ENCODE measurements around the gene EFCAB5.
A peak's percentile ranks its signal among the peaks of the same experiment; 100 is the strongest.
"Not testable (repeated sequence)": the region's sequence is repeated elsewhere in the genome, so short reads cannot be mapped to it uniquely, and the experiment has no call there.

The EFCAB5 gene

GRCh38 chr17:30062372-30062771 is 120.9 kb downstream of the EFCAB5 start:
- in situ Hi-C loops (cut with HindIII; ENCODE audit: low pct_unique_long_range_greater_than_20kb, low sequenced_read_pairs), result no loop called here
- no peak for DNase-seq (ENCODE audit: low read depth in 1 of 2, low spot score in 1 of 2)
- no peak for TF ChIP-seq JUND (IDR thresholded peaks at IDR 0.05; ENCODE audit: low read depth)

- in situ Hi-C loops (cut with HindIII; ENCODE audit: low pct_unique_long_range_greater_than_20kb, low sequenced_read_pairs), result no loop called here
- DNase-seq (ENCODE audit: low read depth in 1 of 2, low spot score in 1 of 2), result no peak
- TF ChIP-seq JUND (IDR thresholded peaks at IDR 0.05; ENCODE audit: low read depth), result no peak
These were observed 123.3 kb downstream of the EFCAB5 start for GRCh38 chr17:30064738-30065137.

DNA sequence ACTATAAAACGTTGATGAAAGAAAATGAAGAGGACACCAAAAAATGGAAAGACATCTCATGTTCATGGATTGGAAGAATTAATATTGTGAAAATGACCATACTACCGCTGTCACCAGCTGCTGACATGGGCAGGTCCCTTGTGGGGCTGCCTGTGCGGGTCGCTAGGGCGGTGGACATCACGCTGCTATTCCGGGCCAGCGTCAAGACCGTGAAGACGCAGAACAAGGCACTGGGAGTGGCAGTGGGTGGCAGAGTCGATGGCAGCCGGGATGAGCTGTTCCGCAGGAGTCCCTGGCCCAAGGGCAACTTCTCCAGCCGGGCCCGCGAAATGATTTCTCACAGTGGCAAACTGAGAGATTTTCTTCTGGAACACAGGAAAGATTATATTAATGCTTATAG is 127.0 kb downstream of the EFCAB5 start:
- DNase-seq (ENCODE audit: low read depth in 1 of 2, low spot score in 1 of 2), result no peak
- in situ Hi-C loops (cut with HindIII; ENCODE audit: low pct_unique_long_range_greater_than_20kb, low sequenced_read_pairs), result no loop called here
- no peak for TF ChIP-seq JUND (IDR thresholded peaks at IDR 0.05; ENCODE audit: low read depth)

GRCh38 chr17:30074254-30074653 is 132.8 kb downstream of the EFCAB5 start:
- TF ChIP-seq JUND (IDR thresholded peaks at IDR 0.05; ENCODE audit: low read depth), result no peak
- in situ Hi-C loops (cut with HindIII; ENCODE audit: low pct_unique_long_range_greater_than_20kb, low sequenced_read_pairs), result no loop called here
- DNase-seq (ENCODE audit: low read depth in 1 of 2, low spot score in 1 of 2), result no peak

DNA sequence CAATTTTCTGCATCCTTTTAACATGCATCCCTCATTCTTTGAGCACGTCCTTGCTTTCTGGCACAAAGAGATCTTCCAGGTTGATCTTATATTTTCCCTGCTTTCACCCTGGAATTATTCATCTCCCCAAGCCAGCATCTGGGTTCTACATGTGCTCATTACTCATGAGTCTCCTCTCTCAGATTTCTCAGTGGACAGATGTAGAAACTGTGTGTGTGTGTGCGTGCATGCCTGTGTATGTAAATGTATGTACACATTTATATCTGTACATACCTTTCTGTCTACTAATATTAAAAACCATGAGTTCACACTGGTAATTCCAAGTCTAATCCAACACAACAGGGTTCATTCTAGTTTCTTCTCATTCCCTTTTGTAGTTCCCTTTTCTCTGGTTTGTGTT is 133.3 kb downstream of the EFCAB5 start:
- in situ Hi-C loops (cut with HindIII; ENCODE audit: low pct_unique_long_range_greater_than_20kb, low sequenced_read_pairs), result no loop called here
- no peak for TF ChIP-seq JUND (IDR thresholded peaks at IDR 0.05; ENCODE audit: low read depth)
- DNase-seq (ENCODE audit: low read depth in 1 of 2, low spot score in 1 of 2), result no peak

GRCh38 chr17:30082773-30083172 is 141.3 kb downstream of the EFCAB5 start:
- no peak for TF ChIP-seq JUND (IDR thresholded peaks at IDR 0.05; ENCODE audit: low read depth)
- in situ Hi-C loops (cut with HindIII; ENCODE audit: low pct_unique_long_range_greater_than_20kb, low sequenced_read_pairs), result no loop called here
- no peak for DNase-seq (ENCODE audit: low read depth in 1 of 2, low spot score in 1 of 2)

DNA sequence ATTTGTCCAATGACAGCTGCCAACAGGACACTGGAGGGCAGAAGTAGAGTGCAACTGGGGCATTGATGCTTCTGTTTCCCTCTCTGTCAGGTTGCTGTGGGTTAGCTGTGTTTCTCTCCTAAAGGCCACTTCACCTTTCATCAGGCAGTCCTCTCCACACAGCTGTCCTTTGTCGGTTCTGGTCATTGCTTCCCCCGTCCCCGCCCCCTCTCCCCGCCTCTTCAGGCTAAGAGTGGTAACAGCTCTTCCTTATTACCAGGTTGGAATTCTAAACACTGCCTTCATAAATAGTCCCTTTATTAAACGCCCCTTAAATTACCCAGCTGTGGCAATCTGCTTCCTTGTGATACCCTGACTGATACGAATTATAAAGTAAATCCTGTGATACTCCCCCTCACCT is 143.4 kb downstream of the EFCAB5 start:
- in situ Hi-C loops (cut with HindIII; ENCODE audit: low pct_unique_long_range_greater_than_20kb, low sequenced_read_pairs), result no loop called here
- no peak for DNase-seq (ENCODE audit: low read depth in 1 of 2, low spot score in 1 of 2)
- TF ChIP-seq JUND (IDR thresholded peaks at IDR 0.05; ENCODE audit: low read depth), result no peak

GRCh38 chr17:30086896-30087295 is 145.5 kb downstream of the EFCAB5 start:
- in situ Hi-C loops (cut with HindIII; ENCODE audit: low pct_unique_long_range_greater_than_20kb, low sequenced_read_pairs), result no loop called here
- no peak for TF ChIP-seq JUND (IDR thresholded peaks at IDR 0.05; ENCODE audit: low read depth)

DNA sequence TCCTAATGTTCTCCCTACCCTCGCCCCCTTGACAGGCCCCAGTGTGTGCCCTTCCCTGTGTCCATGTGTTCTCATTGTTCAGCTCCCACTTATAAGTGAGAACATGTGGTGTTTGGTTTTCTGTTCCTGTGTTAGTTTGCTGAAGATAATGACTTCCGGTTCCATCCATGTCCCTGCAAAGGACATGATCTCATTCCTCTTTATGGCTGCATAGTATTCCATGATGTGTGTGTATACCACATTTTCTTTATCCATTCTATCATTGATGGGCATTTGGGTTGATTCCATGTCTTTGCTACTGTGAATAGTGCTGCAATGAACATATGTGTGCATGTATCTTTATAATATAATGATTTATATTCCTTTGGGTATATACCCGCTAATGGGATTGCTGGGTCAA is 146.0 kb downstream of the EFCAB5 start:
- in situ Hi-C loops (cut with HindIII; ENCODE audit: low pct_unique_long_range_greater_than_20kb, low sequenced_read_pairs); DNase-seq (ENCODE audit: low read depth in 1 of 2, low spot score in 1 of 2): not testable (repeated sequence)

More at GRCh38 chr17:30086896-30087295, 145.5 kb downstream of the EFCAB5 start:
- no peak for DNase-seq (ENCODE audit: low read depth in 1 of 2, low spot score in 1 of 2)

DNA sequence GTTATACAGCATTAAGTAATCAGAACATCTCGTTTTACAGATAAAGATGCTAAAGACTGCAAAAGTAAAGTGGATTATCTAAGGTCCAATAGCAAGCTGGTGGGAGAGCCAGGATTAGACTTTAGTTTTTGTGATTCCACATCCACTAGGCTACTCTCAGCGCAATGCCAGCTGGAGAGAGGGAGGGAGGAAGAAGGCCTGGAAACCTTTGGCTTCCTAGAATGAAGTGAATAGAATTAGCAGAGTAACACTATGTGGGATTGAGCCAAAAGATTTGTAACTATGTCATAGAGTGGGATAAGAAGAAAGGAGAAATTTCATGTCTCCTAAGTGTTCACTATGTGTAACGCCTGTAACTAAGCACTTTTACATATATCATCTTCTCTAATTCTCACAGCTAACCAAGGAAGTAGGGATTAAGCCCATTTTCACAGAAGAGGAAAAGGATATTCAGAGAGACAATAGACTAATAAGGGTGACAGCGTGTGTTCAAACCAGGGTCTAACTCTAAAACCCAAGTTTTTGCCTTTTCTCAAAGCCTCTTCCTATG is 149.8 kb downstream of the EFCAB5 start:
- no peak for DNase-seq (ENCODE audit: low read depth in 1 of 2, low spot score in 1 of 2)
- TF ChIP-seq JUND (IDR thresholded peaks at IDR 0.05; ENCODE audit: low read depth), result no peak
- in situ Hi-C loops (cut with HindIII; ENCODE audit: low pct_unique_long_range_greater_than_20kb, low sequenced_read_pairs), result no loop called here

DNA sequence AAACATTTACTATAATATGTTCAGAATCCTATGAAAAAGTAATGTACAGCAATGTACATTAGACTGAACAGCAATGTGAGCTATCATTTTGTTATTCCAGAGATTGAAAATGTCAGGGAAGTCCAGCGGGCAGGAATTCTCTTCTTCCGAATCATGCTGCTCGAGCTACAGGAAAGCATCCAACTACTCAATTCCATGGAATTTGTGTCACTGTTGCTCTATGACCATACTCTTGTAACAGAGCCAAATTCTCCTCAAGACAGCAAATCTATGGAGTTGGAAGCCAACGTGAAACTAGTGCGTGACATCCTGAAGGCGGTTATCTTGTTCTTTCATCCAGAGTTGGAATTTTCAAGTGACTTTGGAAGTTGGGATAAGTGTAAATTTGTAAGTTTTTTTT is 150.3 kb downstream of the EFCAB5 start:
- no peak for DNase-seq (ENCODE audit: low read depth in 1 of 2, low spot score in 1 of 2)
- in situ Hi-C loops (cut with HindIII; ENCODE audit: low pct_unique_long_range_greater_than_20kb, low sequenced_read_pairs), result no loop called here
- TF ChIP-seq JUND (IDR thresholded peaks at IDR 0.05; ENCODE audit: low read depth), result no peak

DNA sequence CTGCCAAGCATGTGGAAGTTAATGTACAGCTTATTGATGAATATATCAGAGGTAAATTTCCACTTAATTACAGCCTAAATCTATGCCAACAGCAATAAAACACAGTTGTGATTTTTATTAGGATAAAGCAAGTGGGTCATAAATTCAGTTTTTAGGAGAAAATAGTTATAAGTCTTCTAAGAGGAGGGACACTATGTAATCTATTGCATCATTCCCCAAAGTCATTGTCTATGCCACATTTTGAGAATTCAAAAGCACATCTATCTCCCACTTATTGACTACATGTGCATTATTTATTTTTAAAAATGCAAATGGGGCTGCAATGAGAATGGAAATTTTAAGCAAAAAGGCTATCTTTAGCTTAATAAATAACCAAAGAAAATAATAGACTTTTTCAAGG is 151.5 kb downstream of the EFCAB5 start:
- no peak for DNase-seq (ENCODE audit: low read depth in 1 of 2, low spot score in 1 of 2)
- TF ChIP-seq JUND (IDR thresholded peaks at IDR 0.05; ENCODE audit: low read depth), result no peak
- in situ Hi-C loops (cut with HindIII; ENCODE audit: low pct_unique_long_range_greater_than_20kb, low sequenced_read_pairs), result no loop called here

DNA sequence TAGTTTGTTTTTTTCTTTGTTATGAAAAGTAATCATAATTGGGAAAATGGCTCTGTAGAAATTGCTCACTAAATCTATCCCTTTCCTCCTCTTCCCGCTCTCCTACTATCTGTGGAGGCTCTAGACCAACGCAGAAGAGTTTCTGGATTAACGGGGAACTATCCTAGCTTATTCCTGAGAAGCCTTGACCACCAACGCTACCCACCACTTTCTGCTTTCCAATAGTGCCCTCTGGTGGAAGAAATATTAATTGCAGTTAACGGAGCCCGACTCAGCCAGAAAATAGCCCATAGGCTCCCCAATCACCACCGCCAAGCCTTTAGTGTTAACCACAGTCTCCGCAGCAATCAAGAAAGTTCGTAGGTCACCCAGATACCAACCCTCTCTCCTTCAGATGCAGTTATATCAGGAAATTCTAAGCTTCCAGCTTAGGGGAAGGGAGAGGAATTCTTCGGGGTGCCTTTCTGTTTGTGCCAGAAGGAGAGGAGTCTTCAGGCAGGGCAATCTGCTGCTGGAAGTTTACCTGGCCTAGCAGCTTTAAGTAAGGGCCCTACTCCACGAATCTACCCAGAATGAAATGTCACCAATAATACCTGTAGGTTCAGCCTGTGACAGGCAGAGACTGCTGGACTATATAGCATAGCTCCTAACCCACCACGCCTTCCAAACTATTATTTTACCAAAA is 152.2 kb downstream of the EFCAB5 start:
- DNase-seq (ENCODE audit: low read depth in 1 of 2, low spot score in 1 of 2), result peak; percentile 67 to 74
- in situ Hi-C loops (cut with HindIII; ENCODE audit: low pct_unique_long_range_greater_than_20kb, low sequenced_read_pairs), result no loop called here
- no peak for TF ChIP-seq JUND (IDR thresholded peaks at IDR 0.05; ENCODE audit: low read depth)

All from T47D (cell line).